ENCODE data around the gene PALS1.

- TF ChIP-seq CTCF (IDR thresholded peaks at IDR 0.05) (no peak), ZFX (IDR thresholded peaks at IDR 0.05; ENCODE audit: borderline replicate concordance) (no peak)
Measured at GRCh38 chr14:67245104-67245503, 3.9 kb downstream of the PALS1 start.
